Measurements from ENCODE around the gene LNX2.

DNA sequence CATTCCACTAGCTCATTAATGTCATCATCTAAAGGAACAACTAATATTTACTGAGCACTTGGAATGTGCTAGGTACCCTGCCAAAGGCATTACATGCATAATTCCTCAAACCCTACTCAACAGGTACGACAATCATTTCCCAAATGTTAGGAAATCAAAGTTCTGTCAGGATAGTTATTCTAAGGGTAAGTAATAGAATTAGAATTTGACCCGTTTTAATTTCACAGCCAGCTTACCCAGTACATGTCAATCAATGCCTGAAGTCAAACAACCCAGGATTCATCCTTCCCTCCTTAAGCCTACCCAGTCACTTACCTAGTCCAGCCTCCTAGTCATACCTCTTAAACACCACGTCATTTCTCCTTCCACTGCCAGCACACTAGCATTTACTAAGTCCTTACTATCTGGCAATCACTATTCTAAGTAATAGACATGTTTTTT lies 2.4 kb downstream of the LNX2 start:
- TF ChIP-seq, protein P1, sequence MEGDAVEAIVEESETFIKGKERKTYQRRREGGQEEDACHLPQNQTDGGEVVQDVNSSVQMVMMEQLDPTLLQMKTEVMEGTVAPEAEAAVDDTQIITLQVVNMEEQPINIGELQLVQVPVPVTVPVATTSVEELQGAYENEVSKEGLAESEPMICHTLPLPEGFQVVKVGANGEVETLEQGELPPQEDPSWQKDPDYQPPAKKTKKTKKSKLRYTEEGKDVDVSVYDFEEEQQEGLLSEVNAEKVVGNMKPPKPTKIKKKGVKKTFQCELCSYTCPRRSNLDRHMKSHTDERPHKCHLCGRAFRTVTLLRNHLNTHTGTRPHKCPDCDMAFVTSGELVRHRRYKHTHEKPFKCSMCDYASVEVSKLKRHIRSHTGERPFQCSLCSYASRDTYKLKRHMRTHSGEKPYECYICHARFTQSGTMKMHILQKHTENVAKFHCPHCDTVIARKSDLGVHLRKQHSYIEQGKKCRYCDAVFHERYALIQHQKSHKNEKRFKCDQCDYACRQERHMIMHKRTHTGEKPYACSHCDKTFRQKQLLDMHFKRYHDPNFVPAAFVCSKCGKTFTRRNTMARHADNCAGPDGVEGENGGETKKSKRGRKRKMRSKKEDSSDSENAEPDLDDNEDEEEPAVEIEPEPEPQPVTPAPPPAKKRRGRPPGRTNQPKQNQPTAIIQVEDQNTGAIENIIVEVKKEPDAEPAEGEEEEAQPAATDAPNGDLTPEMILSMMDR (conservative IDR thresholded peaks at IDR 0.05; ENCODE audit: low read depth, low read length) = no peak
- TF ChIP-seq EZH2 (IDR thresholded peaks at IDR 0.05; ENCODE audit: borderline replicate concordance, low read depth, low read length, poor library complexity, severe bottlenecking) = no peak

All from A673 (cell line).